Erythroblast (primary cell): ENCODE measurements around the gene CPSF3.
"Not testable (repeated sequence)": the region's sequence is repeated elsewhere in the genome, so short reads cannot be mapped to it uniquely, and the experiment has no call there.

Source experiments
- DNase-seq, 2 experiments: peaks; one replicate each; lab custom pipeline; 2025; lab: John Stamatoyannopoulos, UW
- GATA1 ChIP-seq: IDR thresholded peaks from 2 replicates; pipeline ENCODE4 v1.6.1; 2011; ENCODE audit warnings: low read depth, mild to moderate bottlenecking, control low read depth, low read length, moderate library complexity
- POLR2A ChIP-seq: IDR thresholded peaks from 2 replicates; pipeline ENCODE4 v1.6.1; 2011; ENCODE audit warnings: mild to moderate bottlenecking, low read length

Gene CPSF3

DNA sequence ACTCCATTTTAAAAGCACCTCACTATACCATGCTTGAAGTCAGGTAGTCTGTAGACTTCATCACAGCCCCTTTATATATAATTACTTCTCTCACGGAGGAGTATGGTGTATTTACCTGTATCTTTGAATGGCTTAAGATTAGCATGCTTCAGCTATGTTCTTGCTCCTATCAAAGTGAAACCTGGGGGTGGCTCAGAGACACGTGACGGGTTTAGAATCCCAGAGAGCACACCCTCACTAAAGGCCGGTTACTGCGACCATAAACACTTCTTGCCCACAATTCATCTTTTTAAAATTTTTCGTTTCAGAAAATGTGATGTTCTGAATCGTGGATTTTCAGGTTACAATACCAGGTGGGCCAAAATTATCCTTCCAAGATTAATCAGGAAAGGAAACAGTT, 54.5 kb downstream of the CPSF3 start:
- TF ChIP-seq GATA1 = no peak
- no peak for TF ChIP-seq POLR2A
- no peak for DNase-seq

DNA sequence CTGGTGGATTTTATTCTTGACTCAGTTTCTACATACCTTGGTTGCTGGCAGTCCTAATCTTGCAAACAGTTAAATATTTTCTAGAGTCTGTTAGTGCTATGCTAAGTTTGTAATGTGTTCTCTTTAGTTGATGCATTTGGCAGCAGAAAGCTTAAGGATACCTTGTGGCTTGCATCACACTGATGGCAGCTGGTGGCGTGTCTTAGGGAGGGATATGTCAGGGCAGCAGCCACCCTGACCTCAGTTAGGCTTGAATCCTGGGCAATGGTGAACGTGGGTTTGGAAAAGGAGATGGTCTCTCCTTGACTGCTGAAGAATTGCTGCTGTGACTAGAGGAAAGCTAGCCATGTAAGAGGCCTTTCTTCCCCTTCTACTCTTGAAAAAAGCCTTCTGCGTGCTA, 55.1 kb downstream of the CPSF3 start:
- TF ChIP-seq POLR2A = no peak
- TF ChIP-seq GATA1 = no peak
- no peak for DNase-seq

DNA sequence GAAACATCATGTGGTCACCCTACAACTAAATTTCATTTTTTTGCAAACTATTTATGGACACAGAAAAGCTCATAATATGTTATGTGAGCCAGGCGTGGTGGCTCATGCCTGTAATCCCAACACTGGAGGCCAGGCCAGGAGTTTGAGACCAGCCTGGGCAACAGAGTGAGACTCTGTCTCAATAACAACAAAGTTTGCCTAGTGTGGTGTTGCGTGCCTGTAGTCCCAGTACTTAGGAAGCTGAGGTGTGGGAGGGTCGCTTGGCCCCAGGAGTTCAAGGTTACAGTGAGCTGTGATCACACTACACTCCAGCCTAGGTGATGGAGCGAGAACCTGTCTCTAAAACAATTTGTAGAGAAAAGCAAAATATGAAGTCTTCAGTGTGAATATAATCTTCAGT, 56.7 kb downstream of the CPSF3 start:
- DNase-seq = no peak
- TF ChIP-seq POLR2A (no peak), GATA1 (no peak)

DNA sequence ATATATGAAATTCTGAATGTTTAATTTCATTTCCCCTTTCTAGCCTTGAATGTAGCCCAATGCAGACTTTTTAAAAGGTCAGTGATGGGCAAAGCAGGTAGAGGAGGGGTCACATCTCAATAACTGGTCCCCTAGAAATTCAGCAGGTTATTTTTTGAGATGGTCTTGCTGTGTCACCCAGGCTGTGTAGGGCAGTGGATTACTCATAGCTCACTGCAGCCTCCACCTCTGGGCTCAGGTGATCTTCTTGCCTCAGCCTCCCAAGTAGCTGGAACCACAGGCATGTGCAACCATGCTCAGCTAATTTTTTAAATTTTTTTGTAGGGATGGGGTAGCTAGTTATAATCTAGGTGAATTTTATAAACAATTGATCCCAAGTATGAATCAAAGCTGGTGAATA, 59.7 kb downstream of the CPSF3 start:
- TF ChIP-seq GATA1 (no peak), POLR2A (no peak)
- no peak for DNase-seq

DNA sequence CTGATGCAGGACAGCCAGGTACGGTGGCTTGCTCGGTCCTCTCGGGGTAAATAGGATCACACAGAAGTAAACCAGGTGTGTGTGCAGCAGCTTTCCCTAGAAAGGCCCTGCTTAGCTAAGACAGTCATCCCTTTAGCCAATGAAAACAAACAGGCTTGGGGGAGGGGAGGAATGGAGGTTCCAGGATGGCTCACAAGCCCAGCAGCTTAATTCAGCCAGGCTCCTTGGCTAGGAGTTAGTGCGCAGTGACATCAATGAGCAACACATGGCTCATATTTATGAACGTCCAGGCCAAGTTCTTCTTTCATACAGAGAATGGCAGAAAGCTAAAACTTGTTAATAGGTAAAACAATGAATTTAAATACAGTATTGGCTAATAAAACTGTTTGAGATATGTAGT, 61.1 kb downstream of the CPSF3 start:
- no peak for DNase-seq
- TF ChIP-seq GATA1 (no peak), POLR2A (no peak)

DNA sequence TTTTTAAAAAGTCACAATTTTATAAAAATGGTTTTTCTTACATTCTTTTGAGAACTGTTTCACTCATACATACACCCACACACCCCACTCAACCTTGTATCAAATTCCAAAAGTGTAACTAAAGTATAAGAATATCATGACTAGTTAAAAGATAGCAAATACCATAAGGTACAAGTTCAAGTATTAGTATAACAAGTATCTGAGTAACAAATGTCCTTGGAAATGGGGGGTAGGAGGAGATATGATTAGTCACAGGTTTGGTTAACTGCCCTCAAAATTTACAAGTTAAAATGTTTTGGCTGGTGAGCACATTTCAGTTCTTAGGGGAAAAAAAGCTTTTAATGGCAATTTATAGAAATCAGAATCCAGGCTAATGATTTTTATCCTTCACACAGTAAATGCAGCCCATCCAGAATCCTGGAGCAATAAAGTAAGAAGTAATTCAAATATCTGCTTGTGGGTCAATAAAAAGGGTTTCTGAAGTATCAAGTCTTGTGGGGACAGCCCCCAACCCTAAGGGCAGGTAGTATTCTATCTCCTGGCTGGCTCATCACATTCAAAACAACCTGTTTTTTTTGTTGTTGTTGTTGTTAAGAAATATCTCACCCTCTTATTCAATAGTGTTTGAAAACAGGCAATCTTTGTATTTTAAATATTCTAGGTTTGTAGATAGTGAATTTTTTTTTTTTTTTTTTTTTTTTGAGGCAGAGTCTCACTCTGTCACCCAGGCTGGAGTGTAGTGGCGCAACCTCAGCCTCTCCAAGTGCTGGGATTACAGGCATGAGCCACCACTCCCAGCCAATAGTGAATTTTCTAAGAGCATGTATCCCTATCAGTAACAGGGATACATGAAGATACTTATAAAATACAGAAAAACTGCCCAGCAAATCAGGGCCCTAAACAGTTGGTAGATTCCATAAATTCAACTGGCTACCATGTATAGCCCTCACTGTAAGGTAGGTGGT, 65.4 kb downstream of the CPSF3 start:
- TF ChIP-seq GATA1 (no peak), POLR2A (no peak)
- no peak for DNase-seq

DNA sequence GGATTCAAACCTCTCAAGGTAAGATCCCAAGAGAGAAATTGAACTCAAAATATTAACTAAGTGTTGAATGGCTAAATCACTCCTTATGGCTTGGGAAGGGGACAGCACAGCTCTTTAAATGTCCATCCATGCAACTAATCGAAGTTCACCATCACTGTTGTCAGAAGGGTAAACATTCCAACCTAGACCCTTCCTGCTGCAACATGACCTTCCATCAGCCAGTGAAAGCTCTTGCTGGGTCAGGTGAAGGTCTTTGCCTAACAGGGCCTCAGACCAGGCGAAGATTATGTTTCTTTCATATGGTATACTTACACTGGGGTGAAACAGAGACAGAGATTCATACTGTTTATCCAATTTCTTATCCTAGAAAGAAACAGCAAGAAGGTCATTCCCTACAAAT, 67.3 kb downstream of the CPSF3 start:
- no peak for TF ChIP-seq POLR2A
- no peak for TF ChIP-seq GATA1
- no peak for DNase-seq

DNA sequence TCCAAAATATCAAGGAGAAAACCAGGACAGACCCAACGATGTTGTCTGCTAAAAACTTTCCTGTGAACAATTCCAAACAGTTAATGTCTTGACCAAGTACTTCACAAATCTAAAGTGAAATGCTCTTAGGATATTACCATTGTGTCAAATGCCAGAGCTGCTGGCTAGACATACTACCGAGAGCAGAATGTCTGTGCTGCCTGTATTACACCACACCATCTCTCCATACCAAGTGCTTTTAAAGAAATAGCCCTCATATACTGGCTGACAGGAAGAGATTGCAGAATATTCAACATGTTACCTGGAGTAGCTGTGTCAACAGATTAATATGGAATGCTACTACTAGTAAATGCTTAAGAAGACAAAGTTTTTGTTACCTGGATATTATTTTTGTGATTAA, 69.5 kb downstream of the CPSF3 start:
- DNase-seq = no peak
- TF ChIP-seq POLR2A (no peak), GATA1 (no peak)

DNA sequence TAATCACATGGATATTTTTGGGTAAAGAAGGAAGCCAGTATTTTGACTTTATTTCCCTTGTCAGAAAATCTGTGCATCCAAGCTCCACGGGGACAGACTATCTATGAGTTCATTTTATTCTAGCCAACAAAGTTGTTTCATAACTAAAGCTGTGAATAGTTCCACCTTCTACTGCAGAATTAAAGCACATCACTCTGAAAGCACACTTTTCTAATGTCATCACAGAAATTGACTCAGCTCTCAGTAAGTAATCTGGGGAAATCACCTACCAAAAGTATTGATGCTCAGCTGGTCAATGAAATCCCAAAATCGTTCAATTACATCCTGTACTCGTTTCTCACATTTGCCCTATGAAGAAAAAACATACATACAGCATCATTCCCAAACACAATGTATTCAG, 70.0 kb downstream of the CPSF3 start:
- TF ChIP-seq POLR2A (no peak), GATA1 (no peak)
- no peak for DNase-seq

DNA sequence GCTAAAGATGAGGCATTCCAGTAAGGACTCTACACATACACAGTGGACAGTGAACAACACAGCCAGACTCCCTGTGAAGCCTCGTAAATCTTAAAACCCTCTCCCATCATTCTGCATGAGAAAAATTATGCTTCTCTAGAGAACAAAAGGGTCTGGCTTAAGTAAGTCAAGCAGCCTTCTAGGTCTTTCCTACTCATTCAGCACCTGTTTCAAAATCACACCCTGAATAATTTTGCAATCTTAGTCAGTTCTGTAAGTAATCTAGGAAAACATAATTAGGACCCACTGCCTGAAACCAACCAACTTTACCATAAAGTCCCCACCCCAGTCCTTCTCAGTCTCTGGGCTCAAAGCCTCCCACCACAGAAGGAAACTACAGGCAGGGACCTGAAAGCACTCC, 70.6 kb downstream of the CPSF3 start:
- TF ChIP-seq GATA1 (no peak), POLR2A (no peak)
- DNase-seq = no peak

DNA sequence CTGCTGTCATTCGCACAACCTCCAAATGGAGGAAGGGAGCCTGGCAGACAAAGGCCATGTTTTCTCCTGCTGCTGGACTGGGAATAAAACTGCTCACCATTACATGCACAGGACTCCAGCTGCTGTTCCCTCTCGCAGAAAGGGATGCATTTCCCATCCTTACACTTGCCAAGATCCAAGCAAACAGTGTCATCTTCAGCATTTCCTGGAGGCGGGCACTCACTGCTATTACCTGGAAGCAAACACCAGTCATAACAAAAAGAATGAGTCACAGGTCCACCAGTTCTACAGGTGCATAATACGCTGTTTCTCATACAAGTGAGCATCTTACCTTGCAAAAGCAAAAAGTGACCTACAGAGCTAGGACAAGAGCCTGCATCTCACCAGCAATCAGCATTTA, 73.6 kb downstream of the CPSF3 start:
- no peak for TF ChIP-seq POLR2A
- TF ChIP-seq GATA1 = no peak
- DNase-seq = peak in 1 of 2 experiments; percentile 16

DNA sequence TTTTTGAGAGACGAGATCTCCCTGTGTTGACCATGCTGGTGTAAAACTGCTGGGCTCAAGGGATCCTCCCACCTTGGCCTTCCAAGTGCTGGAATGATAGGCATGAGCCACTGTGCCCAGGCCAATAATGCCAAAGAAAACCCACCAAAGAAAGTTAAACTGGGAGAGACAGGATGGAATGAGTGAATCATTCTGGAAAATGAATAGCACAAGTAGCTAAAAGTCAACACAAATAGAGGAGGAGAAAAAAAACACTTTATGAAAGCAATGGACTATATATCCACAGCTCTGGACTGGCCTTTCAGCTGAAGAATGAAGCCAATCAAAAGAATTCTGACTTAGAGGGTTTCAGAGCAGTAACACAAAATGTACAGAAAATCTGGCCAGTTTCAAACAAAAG, 74.8 kb downstream of the CPSF3 start:
- TF ChIP-seq GATA1 (no peak), POLR2A (no peak)
- DNase-seq = no peak

DNA sequence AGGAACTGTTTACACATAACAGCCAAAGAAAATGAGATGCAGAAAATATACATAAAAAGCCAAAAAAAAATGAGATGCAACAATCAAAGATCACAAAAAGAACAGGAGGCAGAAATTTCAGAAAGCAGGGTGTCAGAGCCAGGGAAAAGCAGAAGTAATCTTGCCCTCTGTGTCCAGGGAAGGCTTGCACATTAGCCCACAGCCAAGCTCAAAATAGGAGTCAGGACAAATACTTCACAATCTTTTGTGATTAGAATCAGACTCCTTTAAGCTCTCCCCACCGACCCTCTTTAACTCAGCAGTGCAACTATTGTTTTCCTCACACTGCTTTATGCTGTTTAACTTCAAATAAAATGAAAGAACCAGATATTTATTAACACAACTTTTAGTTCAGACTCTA, 85.5 kb downstream of the CPSF3 start:
- TF ChIP-seq GATA1 = no peak
- no peak for DNase-seq

DNA sequence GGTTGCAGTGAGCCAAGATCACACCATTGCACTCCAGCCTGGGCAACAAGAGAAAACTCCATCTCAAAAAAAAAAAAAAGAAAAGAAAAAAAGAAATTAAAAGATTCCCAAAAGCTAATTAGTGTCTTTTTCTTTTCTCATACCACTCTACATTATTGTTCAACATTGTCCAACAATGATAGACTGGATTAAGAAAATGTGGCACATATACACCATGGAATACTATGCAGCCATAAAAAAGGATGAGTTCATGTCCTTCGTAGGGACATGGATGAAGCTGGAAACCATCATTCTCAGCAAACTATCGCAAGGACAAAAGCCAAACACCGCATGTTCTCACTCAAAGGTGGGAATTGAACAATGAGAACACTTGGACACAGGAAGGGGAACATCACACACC, 90.5 kb downstream of the CPSF3 start:
- not testable (repeated sequence) for DNase-seq
